ENCODE results near the gene VOPP1. TPM values are rescaled to one million over a fixed set of nuclear protein-coding genes. Genes with fewer than 3 reads are reported as not detected.

Gene VOPP1
- total and polyA plus RNA-seq, 9 of the 15 experiments (the other 6 are each of a cell fraction or from before 2014, with no cell fraction given), result 8.2 to 45.8 (median 31.2) TPM

GRCh38 chr7:55539380-55539779 lies 32.9 kb downstream of the VOPP1 start:
- WGBS (ENCODE audit: insufficient coverage, low coverage, missing lambda C conversion rate), result 59% methylated on average over 3 of the region's 3 CpGs
- ATAC-seq (no peak), FAIRE-seq (no peak), DNase-seq (ENCODE audit: extremely low read depth in 1 of 4, low spot score in 3 of 4) (no peak)
- Histone ChIP-seq H3K4me1 (replicated peaks in 1 of 2; ENCODE audit: control insufficient read depth in 2 of 2, insufficient read depth in 2 of 2, low read length in 2 of 2) (peaks cover 0 to 13% of the 10 kb centered on the region in 2 experiments; a peak in 4 of 5 replicates), H4K20me1 (replicated peaks; ENCODE audit: control insufficient read depth, insufficient read depth, low read length) (peaks cover 17% of the 10 kb centered on the region), H3K9ac (ENCODE audit: insufficient read depth in 1 of 2, low read depth in 2 of 2, low read length in 2 of 2) (no peak overlapping the region), H3K4me2 (ENCODE audit: insufficient read depth, low read length) (no peak overlapping the region), H3K9me1 (ENCODE audit: control insufficient read depth, insufficient read depth, low read length) (no peaks in the 10 kb centered on the region), H3K9me3 (replicated peaks; ENCODE audit: control insufficient read depth, insufficient read depth, low read depth, low read length) (no peaks in the 10 kb centered on the region), H3K27ac (ENCODE audit: extremely low read depth, low read depth, low read length) (no peak overlapping the region), H3K4me3 (no peak overlapping the region), H3K27me3 (ENCODE audit: control insufficient read depth in 2 of 2, insufficient read depth in 2 of 2, low read length in 2 of 2) (no peaks in the 10 kb centered on the region), H2AFZ (ENCODE audit: low read depth, low read length) (no peak overlapping the region), H3K79me2 (ENCODE audit: control insufficient read depth, insufficient read depth, low read length) (0 out of 3 replicates have a peak, but pooled peaks cover 9% of the 10 kb centered on the region), H3K36me3 (ENCODE audit: control insufficient read depth, insufficient read depth, low read length) (no peaks in the 10 kb centered on the region)
- POLR2A ChIA-PET, result interaction anchor here (0.9 to 1.6 kb wide), 2 partner anchors 10 to 25 kb away, joined by 3 to 5 read pairs; no protein-coding TSS in a partner anchor
- CTCF ChIA-PET (ENCODE audit: low intra/inter-chr PET ratio), result no interaction called here
- TF ChIP-seq THRA (IDR thresholded peaks at IDR 0.05) (no peak), KHSRP (IDR thresholded peaks at IDR 0.05) (no peak), LEF1 (IDR thresholded peaks at IDR 0.05) (no peak), ZNF696 (CRISPR knock-in tag; conservative IDR thresholded peaks at IDR 0.05) (no peak), NR2C2 (CRISPR knock-in tag; IDR thresholded peaks at IDR 0.05) (no peak), NR2C2 (tag; IDR thresholded peaks at IDR 0.05) (no peak), ETS2 (tag; IDR thresholded peaks at IDR 0.05; ENCODE audit: borderline replicate concordance, poor library complexity, severe bottlenecking) (no peak)
- no TSS peak for BruUV-seq (replicated peaks)
- intact Hi-C loops (cut with micrococcal nuclease), result no loop called here
- in situ Hi-C loops (cut with MboI), result no loop called here
